Activated CD8-positive, alpha-beta memory T cell treated with anti-CD3 and anti-CD28 coated beads for 4 hours (primary cell): Measurements from ENCODE around the gene WRNIP1.

Experiments
- DNase-seq, 2 donors: peaks; one replicate each; pipeline ENCODE4 v3.0.0-alpha.2; 2020; ENCODE audit warnings: low read depth in 2 of 2

The WRNIP1 gene

DNA sequence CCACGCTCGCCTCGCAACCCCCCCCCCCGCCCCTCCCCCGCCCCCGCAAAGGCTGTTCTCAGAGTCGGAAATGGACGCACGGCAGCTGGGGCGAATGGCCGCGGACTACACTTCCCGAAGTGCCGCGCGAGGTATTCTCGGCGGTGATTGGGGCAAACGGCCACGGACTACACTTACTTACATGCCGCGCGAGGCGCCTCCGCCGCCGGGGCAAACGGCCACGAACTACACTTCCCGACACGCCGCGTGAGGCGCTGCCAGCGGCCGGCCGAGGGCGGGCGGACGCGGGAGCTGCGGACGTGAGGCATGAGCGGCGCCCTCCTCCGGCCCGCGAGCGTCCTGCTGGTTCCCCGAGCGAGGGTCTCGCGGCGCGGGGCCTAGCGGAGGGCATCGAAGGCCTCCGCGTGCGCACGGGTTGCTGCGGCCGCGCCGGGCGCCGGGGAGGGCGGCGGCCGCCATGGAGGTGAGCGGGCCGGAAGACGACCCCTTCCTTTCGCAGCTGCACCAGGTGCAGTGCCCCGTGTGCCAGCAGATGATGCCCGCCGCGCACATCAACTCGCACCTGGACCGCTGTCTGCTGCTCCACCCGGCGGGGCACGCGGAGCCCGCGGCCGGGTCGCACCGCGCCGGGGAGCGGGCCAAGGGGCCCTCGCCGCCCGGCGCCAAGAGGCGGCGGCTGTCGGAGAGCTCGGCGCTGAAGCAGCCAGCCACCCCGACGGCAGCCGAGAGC is at the start of gene WRNIP1:
Gene WRNIP1, plus strand, starts transcription at position 228 of the 730 bp plus-strand sequence. Its CDS starts 230 bp downstream, at position 458.
- peak; percentile 90 to 97 for DNase-seq

DNA sequence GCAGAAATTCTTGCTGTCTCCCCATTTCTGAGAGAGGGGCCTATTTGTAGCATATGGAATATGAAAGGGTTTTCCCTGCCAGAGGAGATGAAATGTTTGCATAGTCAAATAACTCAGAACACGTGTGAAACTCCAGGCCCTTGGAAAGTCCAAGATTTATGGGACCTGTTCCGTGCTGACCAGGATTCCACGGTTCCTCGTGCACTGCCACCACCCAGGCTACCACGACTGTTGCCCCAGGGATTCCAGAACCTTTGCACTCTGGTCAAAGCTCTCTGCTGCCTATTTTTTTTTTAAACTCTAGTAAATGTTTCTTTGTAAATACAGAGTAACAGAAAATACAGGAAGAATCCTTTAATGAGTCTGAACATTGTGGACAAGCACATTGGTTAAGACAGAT is 49.5 kb upstream of the WRNIP1 start:
- DNase-seq, result no peak

- DNase-seq, result no peak
Observed at GRCh38 chr6:2716936-2717700, 48.1 kb upstream of the WRNIP1 start.

GRCh38 chr6:2718334-2719092 is 46.7 kb upstream of the WRNIP1 start:
- no peak for DNase-seq

GRCh38 chr6:2719093-2719455 is 46.1 kb upstream of the WRNIP1 start:
- no peak for DNase-seq

DNA sequence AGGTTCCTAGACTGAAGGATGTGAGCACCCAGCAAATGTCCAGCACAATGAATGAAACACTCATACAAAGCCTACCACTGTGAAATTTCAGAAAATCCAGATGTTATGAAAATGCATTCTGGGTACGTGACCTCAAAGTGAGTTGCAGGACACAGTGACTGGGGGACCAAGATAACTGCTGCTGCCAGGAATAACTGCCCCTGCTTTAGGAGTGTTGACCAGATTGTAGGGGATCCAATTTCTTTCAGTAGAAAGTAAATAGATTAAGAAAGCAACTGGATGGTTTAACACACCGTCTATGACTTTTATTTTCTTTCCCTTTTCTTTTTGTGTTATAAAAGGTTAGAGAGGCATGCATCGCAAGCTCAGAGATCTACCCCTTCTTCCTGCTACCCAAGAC is 44.0 kb upstream of the WRNIP1 start:
- no peak for DNase-seq

DNA sequence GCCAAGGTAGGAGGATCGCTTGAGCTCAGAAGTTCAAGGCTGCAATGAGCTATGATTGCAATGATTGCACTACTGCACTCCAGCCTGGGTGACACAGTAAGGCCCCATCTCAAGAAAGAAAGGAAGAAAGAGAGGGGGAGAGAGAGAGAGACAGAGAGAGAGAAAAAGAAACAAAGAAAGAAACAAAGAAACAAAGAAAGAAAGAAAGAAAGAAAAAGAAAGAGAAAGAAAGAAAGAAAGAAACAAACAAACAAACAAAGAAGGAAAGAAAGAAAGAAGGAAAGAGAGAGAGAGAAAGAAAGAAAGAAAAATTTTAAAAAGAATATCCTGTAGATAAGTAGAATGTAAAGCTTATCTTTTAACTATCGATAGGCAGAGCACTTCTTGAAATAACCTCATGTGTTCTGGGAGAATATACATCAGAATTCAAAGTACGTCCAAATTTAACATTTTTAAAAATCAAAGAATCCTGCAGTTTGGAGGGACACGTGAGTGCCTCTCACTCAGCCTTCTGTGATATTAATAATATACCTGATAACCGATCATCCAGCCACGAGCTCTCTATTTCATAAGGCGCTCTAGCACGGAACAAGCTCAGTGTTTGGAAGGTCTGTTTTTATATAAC is 39.7 kb upstream of the WRNIP1 start:
- no peak for DNase-seq

DNA sequence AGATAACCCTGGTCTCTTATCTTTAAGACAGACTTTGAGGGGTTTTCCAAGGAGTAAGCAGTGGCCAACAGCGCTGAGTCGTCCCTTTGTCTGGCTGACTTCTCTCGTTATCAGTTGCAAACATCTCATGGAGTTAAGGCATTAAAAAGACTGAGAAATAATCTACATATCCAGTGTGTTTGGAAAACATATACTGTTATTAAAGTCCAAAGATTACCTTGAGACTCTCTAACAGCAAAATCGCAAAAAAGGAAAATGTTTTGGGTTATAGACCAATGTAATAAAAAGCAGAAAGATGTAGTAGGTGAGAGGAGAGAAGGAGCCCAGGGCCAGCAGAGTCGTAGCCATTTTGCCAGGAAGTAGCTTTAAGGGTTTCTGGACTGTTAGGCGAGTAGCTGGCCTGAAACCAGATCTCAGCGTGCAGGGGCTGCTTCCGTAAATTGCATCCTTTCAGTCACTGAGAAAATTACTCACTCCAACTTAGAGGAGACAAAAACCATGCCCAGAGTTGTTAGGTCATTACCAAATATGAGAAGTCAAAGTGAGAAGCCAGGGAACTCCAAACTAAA is 39.1 kb upstream of the WRNIP1 start:
- DNase-seq, result no peak

DNA sequence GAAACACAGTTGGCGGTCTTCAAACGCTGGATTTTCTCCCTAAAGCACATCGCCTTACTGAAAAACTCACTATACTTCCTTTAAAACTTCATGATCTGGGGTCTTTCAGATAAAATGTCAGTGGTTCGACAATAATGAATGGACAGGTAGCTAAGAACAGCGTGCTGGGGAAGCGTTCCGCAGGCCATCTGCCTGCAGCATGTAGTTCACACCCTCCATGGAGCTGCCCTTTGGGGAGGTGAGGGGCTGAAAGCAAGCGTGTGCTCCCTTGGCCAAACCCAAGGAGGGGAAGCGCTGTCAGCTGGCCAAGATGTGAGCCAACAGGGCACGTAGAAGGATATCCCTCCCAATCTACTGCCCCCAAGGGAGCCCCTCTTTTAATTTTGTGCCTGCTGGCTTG is 35.3 kb upstream of the WRNIP1 start:
- DNase-seq, result no peak

DNA sequence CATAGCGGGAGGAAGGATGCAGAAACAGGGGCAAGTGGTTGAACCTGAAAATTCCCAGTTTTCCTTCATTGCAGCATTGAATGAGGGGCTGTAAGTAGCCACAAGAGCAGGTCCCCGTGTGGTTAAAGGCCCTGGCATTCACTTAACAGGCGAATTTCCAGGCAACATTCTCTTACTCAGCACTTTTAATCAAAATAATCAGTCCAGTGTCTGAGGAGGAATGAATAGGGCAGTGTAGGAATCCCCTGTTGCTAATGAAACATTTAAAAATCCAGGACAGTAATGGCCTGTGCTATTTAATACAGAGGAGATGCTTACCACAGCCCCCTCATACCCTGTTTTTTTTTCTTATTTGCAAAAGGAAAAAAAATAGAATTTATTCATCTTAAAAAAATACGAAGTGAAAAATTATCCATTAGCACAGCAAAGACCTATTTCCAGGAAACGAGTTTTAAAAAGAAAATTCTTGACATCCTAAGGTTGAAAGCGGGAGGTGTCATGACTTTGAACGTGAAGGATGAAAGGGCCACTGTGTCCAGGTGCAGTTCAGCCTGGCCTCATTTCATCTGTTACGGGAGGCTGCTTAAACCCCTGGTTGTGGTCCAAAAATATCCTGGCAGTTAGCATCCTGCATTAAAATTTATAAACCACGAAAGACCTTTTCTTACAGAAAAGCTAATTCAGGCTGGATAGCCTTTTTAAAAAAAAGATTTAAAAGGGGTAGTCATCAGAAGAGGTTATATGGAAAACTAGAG is 34.7 kb upstream of the WRNIP1 start:
- no peak for DNase-seq

- no peak for DNase-seq
Observed at GRCh38 chr6:2731281-2731909, 33.8 kb upstream of the WRNIP1 start.

GRCh38 chr6:2732503-2733089 is 32.6 kb upstream of the WRNIP1 start:
- DNase-seq, result no peak

- no peak for DNase-seq
Observed at GRCh38 chr6:2733324-2733723, 31.9 kb upstream of the WRNIP1 start.

DNA sequence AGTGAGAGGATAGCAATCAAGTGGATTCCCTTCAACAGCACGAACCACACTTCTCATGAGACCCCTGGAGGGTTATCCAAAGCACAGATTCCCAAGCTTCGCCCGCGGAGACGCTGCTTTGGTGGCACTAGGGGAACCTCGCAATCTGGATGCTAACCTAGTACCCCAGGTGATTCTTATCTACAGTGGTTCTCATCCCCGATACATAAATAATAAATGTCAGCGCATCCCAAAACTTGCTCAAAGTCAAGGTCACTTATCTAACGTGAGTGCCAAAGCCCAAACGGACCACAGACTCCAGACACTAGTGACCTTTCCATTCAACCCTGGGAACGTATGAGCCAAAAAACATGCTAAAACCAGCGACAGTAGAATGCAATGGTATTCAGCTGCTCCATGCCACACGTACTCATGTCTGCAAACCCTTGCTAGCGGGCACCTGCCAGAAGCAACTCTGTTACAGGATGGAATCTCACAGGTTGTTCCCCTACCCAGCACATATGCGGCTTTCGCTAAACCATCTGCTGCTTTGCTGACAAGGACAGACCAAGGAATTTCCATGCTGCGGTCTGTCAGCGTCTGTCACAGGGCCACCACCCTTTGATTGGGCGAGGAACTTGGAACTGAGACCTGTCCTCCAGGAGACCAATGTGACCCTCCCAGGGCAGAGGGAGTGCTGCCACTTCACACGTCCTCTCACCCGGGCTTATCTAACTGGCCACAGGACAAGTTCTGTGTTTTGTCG is 31.3 kb upstream of the WRNIP1 start:
- DNase-seq, result no peak

- DNase-seq, result no peak
Observed at GRCh38 chr6:2734488-2735166, 30.6 kb upstream of the WRNIP1 start.

- no peak for DNase-seq
Observed at GRCh38 chr6:2737885-2738284, 27.3 kb upstream of the WRNIP1 start.

DNA sequence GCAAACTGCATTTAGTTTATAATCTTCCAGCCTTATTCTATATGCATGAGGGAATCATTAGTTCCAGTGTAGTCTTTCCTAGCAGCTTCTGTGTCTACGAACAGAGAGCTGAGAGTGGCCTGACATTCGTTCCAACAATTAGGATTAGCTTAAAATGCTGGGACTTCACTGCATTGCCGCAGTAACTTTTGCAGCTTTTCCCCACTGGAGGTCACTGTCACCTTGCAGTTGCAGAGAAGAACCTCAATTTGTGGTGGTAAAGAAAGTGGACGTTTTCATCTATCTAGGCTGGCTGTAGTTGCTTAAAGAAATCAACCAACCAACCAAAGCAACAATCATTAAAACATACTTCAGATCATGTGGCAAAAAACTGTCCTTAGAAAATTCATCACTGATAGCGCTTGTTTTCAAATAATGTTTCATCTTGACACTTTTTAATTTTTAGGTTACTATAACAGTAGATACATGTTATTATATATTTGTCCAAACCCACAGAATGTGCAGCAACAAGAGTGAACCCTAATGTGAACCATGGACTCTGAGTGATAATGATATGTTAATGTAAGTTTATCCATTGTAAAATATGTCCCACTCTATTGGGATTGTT is 26.7 kb upstream of the WRNIP1 start:
- DNase-seq, result peak in 1 of 2 donors; percentile 21

DNA sequence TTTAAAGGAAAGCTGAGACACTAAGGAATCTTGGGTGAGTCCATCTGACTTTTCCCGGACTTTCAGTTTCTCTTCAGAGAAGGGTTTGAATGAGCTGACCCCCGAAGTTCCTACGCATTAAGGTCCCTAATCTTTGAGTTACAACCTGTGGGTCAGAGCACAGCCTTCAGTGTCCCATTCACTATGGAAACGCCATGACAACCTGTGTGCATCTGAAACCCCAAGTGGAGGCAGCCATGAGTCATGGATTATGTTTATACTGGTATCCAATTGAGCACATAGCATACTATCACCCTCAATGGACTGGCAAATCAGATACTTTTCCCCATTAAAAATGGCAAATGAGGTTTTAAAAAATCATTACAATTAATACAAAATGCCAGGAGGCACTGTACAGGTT is 25.9 kb upstream of the WRNIP1 start:
- no peak for DNase-seq
